Lower leg skin (tissue), 3 donors: ENCODE measurements around the gene WNK4.

Experiments
- POLR2A ChIP-seq, 2 donors: fragments of 450-650 bp; IDR thresholded peaks; one replicate each; pipeline ENCODE4 v1.6.1; 2016 to 2017; ENCODE audit warnings: antibody characterized with exemption in 2 of 2, mild to moderate bottlenecking in 1 of 2, moderate library complexity in 1 of 2
- TF ChIP-seq, protein P1 (sequence below), 3 donors: fragments of 450-650 bp; IDR thresholded peaks; one replicate each; pipeline ENCODE4 v1.5.1; 2016; ENCODE audit warnings: antibody characterized with exemption in 3 of 3, mild to moderate bottlenecking in 3 of 3, moderate library complexity in 2 of 3

DNA sequence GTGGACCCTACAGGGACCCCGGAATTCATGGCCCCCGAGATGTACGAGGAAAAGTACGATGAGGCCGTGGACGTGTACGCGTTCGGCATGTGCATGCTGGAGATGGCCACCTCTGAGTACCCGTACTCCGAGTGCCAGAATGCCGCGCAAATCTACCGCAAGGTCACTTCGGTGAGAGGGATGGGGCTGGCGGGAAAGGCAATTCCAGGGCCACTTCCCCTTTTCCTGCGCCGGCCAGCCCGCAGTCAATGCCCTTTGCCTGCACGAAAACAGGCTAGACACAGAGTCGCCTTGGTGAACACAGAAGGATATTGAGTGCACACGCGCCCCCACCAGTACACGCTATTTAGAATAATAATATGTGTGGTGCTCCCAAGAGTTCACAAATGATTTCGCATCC lies 4.0 kb downstream of the WNK4 start:
- TF ChIP-seq, protein P1, sequence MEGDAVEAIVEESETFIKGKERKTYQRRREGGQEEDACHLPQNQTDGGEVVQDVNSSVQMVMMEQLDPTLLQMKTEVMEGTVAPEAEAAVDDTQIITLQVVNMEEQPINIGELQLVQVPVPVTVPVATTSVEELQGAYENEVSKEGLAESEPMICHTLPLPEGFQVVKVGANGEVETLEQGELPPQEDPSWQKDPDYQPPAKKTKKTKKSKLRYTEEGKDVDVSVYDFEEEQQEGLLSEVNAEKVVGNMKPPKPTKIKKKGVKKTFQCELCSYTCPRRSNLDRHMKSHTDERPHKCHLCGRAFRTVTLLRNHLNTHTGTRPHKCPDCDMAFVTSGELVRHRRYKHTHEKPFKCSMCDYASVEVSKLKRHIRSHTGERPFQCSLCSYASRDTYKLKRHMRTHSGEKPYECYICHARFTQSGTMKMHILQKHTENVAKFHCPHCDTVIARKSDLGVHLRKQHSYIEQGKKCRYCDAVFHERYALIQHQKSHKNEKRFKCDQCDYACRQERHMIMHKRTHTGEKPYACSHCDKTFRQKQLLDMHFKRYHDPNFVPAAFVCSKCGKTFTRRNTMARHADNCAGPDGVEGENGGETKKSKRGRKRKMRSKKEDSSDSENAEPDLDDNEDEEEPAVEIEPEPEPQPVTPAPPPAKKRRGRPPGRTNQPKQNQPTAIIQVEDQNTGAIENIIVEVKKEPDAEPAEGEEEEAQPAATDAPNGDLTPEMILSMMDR (IDR thresholded peaks at IDR 0.05), result no peak
- no peak for TF ChIP-seq POLR2A (IDR thresholded peaks at IDR 0.05)
